SK-N-SH (cell line): ENCODE data around the gene CIT. TPM values are rescaled to one million over a fixed set of nuclear protein-coding genes. Genes with fewer than 3 reads are reported as not detected.

Experiments used
- CTCF ChIA-PET: fragments of 300-600, 350-600 bp; formaldehyde crosslinking; extraction: SDS; loops from one replicate; lab custom pipeline; 2021; lab: Yijun Ruan, JAX
- POLR2A ChIA-PET: fragments of 350-600 bp; sonication (Branson Sonifier 250); formaldehyde crosslinking; extraction: SDS; loops from one replicate; lab custom pipeline; 2020; ENCODE audit warnings: antibody characterized with exemption, inconsistent platforms; lab: Yijun Ruan, JAX
- DNase-seq: peaks from one replicate; pipeline ENCODE4 v3.0.0; 2012
- H2AFZ ChIP-seq: fragments of 200-600 bp; sonication (generic); 2 replicates; pipeline ENCODE4 v1.8.1; 2016; ENCODE audit warnings: antibody characterized with exemption, mild to moderate bottlenecking, low read depth
- H3F3A ChIP-seq: fragments of 200-600 bp; sonication (generic); replicated peaks from 2 replicates; pipeline ENCODE3; 2016; ENCODE audit warnings: antibody characterized with exemption, mild to moderate bottlenecking; ENCODE audit not compliant: insufficient read depth
- H3K27ac ChIP-seq, 2 experiments: fragments of 200-500 bp in 1 of 2; fragments of 200-600 bp in 1 of 2; sonication (Bioruptor generic) in 1 of 2; sonication (generic), shearing (Covaris generic) in 1 of 2; 2 replicates each; pipeline versions ENCODE4 v1.5.1 to v1.6.1; 2014 to 2016; ENCODE audit warnings: low read depth in 2 of 2, inconsistent platforms in 1 of 2, low read length in 1 of 2, mild to moderate bottlenecking in 1 of 2, mixed read lengths in 1 of 2
- H3K27me3 ChIP-seq: fragments of 200-600 bp; sonication (generic), shearing (Covaris generic); 2 replicates; pipeline ENCODE4 v1.6.1; 2016; ENCODE audit warnings: mixed run types; ENCODE audit not compliant: insufficient read depth
- H3K36me3 ChIP-seq, 2 experiments: fragments of 200-500 bp in 1 of 2; fragments of 200-600 bp in 1 of 2; sonication (Bioruptor generic) in 1 of 2; sonication (generic) in 1 of 2; replicated peaks in 1 of 2; 2 replicates each; pipeline versions ENCODE3 to v1.5.1; 2014 to 2016; ENCODE audit warnings: low read length in 1 of 2, mild to moderate bottlenecking in 1 of 2; ENCODE audit not compliant: insufficient read depth in 2 of 2, control insufficient read depth in 1 of 2
- H3K4me1 ChIP-seq, 2 experiments: fragments of 200-500 bp in 1 of 2; fragments of 200-600 bp in 1 of 2; sonication (Bioruptor generic) in 1 of 2; sonication (generic), shearing (Covaris generic) in 1 of 2; 2 replicates each; pipeline versions ENCODE4 v1.5.1 to v1.6.1; 2014 to 2016; ENCODE audit warnings: low read depth in 1 of 2, low read length in 1 of 2, mixed run types in 1 of 2; ENCODE audit not compliant: insufficient read depth in 2 of 2, control insufficient read depth in 1 of 2
- H3K4me2 ChIP-seq: fragments of 200-600 bp; sonication (generic), shearing (Covaris generic); 2 replicates; pipeline ENCODE4 v1.6.1; 2017; ENCODE audit warnings: mixed run types
- H3K4me3 ChIP-seq, 2 experiments: fragments of 200-500 bp in 1 of 2; fragments of 200-600 bp in 1 of 2; sonication (Bioruptor generic) in 1 of 2; sonication (generic), shearing (Covaris generic) in 1 of 2; 2 replicates each; pipeline versions ENCODE4 v1.5.1 to v1.8.1; 2014 to 2016; ENCODE audit warnings: low read depth in 2 of 2, inconsistent platforms in 1 of 2, low read length in 1 of 2, mild to moderate bottlenecking in 1 of 2, mixed read lengths in 1 of 2, moderate library complexity in 1 of 2
- H3K79me2 ChIP-seq: fragments of 200-600 bp; sonication (generic); 2 replicates; pipeline ENCODE4 v1.8.1; 2017; ENCODE audit warnings: mild to moderate bottlenecking; ENCODE audit not compliant: insufficient read depth
- H3K9ac ChIP-seq: fragments of 200-600 bp; sonication (generic); 2 replicates; pipeline ENCODE4 v1.6.1; 2017; ENCODE audit warnings: mixed run types
- H3K9me2 ChIP-seq: fragments of 200-600 bp; sonication (generic); 2 replicates; pipeline ENCODE4 v1.6.1; 2017; ENCODE audit warnings: mixed run types
- H3K9me3 ChIP-seq: fragments of 200-600 bp; sonication (generic); 2 replicates; pipeline ENCODE4 v1.6.1; 2017; ENCODE audit warnings: mixed run types, mild to moderate bottlenecking, moderate library complexity
- H4K20me1 ChIP-seq: fragments of 200-600 bp; sonication (generic); 2 replicates; pipeline ENCODE4 v1.6.1; 2017; ENCODE audit warnings: mild to moderate bottlenecking, mixed run types; ENCODE audit not compliant: insufficient read depth
- CHD2 ChIP-seq: fragments of 150-350 bp; IDR thresholded peaks from 2 replicates; pipeline ENCODE4 v1.6.1; 2018; ENCODE audit warnings: low read length; ENCODE audit not compliant: partially characterized antibody
- EZH2phosphoT487 ChIP-seq: fragments of 200-600 bp; sonication (generic); IDR thresholded peaks from 2 replicates; pipeline ENCODE4 v1.6.1; 2017; ENCODE audit warnings: low read depth, mixed run types, mild to moderate bottlenecking, antibody characterized with exemption, moderate library complexity, borderline replicate concordance
- FOSL2 ChIP-seq: IDR thresholded peaks from 2 replicates; pipeline ENCODE4 v1.4.0; 2012; ENCODE audit warnings: low read depth, mild to moderate bottlenecking, moderate library complexity, borderline replicate concordance
- GABPA ChIP-seq: IDR thresholded peaks from 2 replicates; pipeline ENCODE4 v1.4.0; 2012; ENCODE audit warnings: low read depth, mild to moderate bottlenecking
- JUND ChIP-seq: IDR thresholded peaks from 2 replicates; pipeline ENCODE4 v1.4.0; 2012
- MEF2A ChIP-seq: IDR thresholded peaks from 2 replicates; pipeline ENCODE4 v1.4.0; 2012; ENCODE audit warnings: low read depth, borderline replicate concordance
- NRF1 ChIP-seq: IDR thresholded peaks from 2 replicates; pipeline ENCODE4 v1.6.1; 2012; ENCODE audit warnings: low read depth, mild to moderate bottlenecking, low read length
- POLR2AphosphoS5 ChIP-seq: IDR thresholded peaks from 2 replicates; pipeline ENCODE4 v1.6.1; 2012; ENCODE audit warnings: low read depth, low read length
- RAD21 ChIP-seq: IDR thresholded peaks from 2 replicates; pipeline ENCODE4 v1.6.1; 2012; ENCODE audit warnings: mild to moderate bottlenecking, low read length
- TAF1 ChIP-seq: IDR thresholded peaks from 2 replicates; pipeline ENCODE4 v1.6.1; 2012; ENCODE audit warnings: low read depth, mild to moderate bottlenecking, low read length, moderate library complexity, borderline replicate concordance
- TEAD4 ChIP-seq: IDR thresholded peaks from 2 replicates; pipeline ENCODE4 v1.4.0; 2012; ENCODE audit warnings: mild to moderate bottlenecking, borderline replicate concordance; ENCODE audit not compliant: insufficient read depth
- USF1 ChIP-seq: IDR thresholded peaks from 2 replicates; pipeline ENCODE4 v1.4.0; 2012; ENCODE audit warnings: low read depth, borderline replicate concordance
- YY1 ChIP-seq: IDR thresholded peaks from 2 replicates; pipeline ENCODE4 v1.4.0; 2012; ENCODE audit warnings: low read depth, mild to moderate bottlenecking
- ZBTB33 ChIP-seq: IDR thresholded peaks from 2 replicates; pipeline ENCODE4 v1.4.0; 2012; ENCODE audit warnings: low read depth, borderline replicate concordance
- WGBS: methylation state at CpG from one replicate; pipeline ENCODE4 v1.1.6; 2017; ENCODE audit warnings: low lambda C conversion rate; 5-methylcytosine and 5-hydroxymethylcytosine counted together
- polyA plus RNA-seq, 3 experiments: library from polyadenylated mRNA; depleted of rRNA; stranded (reverse); fragments of >200 nt; gene quantifications; 2 replicates each; pipeline ENCODE4 v1.2.3, GENCODE V29; 2012
- TF ChIP-seq, protein P1 (sequence below): fragments of 150-350 bp; IDR thresholded peaks from 2 replicates; pipeline ENCODE4 v1.6.1; 2016; ENCODE audit warnings: mild to moderate bottlenecking, low read depth, low read length
- TF ChIP-seq, protein P2 (sequence below): fragments of 150-350 bp; IDR thresholded peaks from 2 replicates; pipeline ENCODE4 v1.6.1; 2017; ENCODE audit warnings: antibody characterized with exemption, low read length, low read depth, borderline replicate concordance

CIT gene
- polyA plus RNA-seq, 1 of the 3 experiments (the other 2 are of a cell fraction), result 7.7 TPM

- TF ChIP-seq EZH2phosphoT487 (no peak), TEAD4 (no peak), GABPA (no peak)
Observed at GRCh38 chr12:119727600-119728443, 149.3 kb downstream of the CIT start (continued).

DNA sequence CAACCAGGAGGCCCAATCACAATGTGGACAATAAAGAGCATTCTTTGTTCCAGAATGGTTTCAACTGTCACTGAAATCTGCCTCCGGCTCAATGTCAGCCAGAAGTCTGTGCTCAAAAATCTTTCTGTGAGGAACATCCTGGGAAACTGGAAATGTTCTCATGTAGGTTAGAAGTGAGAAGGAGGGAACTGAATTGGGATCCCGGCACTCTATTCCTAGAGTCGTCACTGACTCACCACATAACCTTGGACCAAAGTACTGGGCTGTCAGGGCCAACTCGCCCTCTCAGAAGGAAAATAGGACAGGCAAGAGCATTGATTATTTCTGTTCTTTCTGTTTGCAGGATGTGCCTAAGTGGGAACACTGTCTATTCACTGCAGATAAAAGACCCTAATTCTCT, 151.6 kb downstream of the CIT start:
- H3K27me3 ChIP-seq, result no peaks in the 10 kb centered on the region
- no peak for TF ChIP-seq TEAD4
- TF ChIP-seq ZBTB33, result no peak
- no peak for TF ChIP-seq JUND
- WGBS, result 84% methylated on average over 4 of the region's 4 CpGs
- H3K4me3 ChIP-seq, result no peak overlapping the region
- peaks cover 0 to 13% of the 10 kb centered on the region in 2 experiments for H3K36me3 ChIP-seq
- H3K4me1 ChIP-seq, result no peaks in the 10 kb centered on the region
- no peaks in the 10 kb centered on the region for H3K79me2 ChIP-seq
- H4K20me1 ChIP-seq, result no peaks in the 10 kb centered on the region
- POLR2A ChIA-PET, result no interaction called here
- no peak overlapping the region for H3K9ac ChIP-seq
- no peaks in the 10 kb centered on the region for H3K9me3 ChIP-seq
- H2AFZ ChIP-seq, result no peak overlapping the region
- H3K4me2 ChIP-seq, result no peak overlapping the region
- H3K9me2 ChIP-seq, result no peaks in the 10 kb centered on the region
- no peaks in the 10 kb centered on the region for H3F3A ChIP-seq
- no peak overlapping the region for H3K27ac ChIP-seq
- no peak for DNase-seq
- CTCF ChIA-PET, result no interaction called here

- no peaks in the 10 kb centered on the region for H3K9me2 ChIP-seq
- POLR2A ChIA-PET, result no interaction called here
- no peak overlapping the region for H3K27ac ChIP-seq
- H2AFZ ChIP-seq, result no peak overlapping the region
- no peaks in the 10 kb centered on the region for H3F3A ChIP-seq
- peaks cover 6 to 9% of the 10 kb centered on the region in 2 experiments for H3K36me3 ChIP-seq
- 0 out of 4 replicates have a peak, but pooled peaks cover 0 to 4% of the 10 kb centered on the region in 2 experiments for H3K4me1 ChIP-seq
- no peaks in the 10 kb centered on the region for H3K27me3 ChIP-seq
- no peaks in the 10 kb centered on the region for H3K79me2 ChIP-seq
- CTCF ChIA-PET, result no interaction called here
- no peaks in the 10 kb centered on the region for H3K9me3 ChIP-seq
- WGBS, result 94% methylated on average over 4 of the region's 4 CpGs
- no peak overlapping the region for H3K4me2 ChIP-seq
- no peak overlapping the region for H3K4me3 ChIP-seq
- no peak for DNase-seq
- no peak overlapping the region for H3K9ac ChIP-seq
- no peaks in the 10 kb centered on the region for H4K20me1 ChIP-seq
- no peak for TF ChIP-seq YY1
- TF ChIP-seq EZH2phosphoT487, result no peak
- TF ChIP-seq CHD2, result no peak
- TF ChIP-seq, protein P1, sequence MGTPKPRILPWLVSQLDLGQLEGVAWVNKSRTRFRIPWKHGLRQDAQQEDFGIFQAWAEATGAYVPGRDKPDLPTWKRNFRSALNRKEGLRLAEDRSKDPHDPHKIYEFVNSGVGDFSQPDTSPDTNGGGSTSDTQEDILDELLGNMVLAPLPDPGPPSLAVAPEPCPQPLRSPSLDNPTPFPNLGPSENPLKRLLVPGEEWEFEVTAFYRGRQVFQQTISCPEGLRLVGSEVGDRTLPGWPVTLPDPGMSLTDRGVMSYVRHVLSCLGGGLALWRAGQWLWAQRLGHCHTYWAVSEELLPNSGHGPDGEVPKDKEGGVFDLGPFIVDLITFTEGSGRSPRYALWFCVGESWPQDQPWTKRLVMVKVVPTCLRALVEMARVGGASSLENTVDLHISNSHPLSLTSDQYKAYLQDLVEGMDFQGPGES, result no peak
- no peak for TF ChIP-seq MEF2A
- no peak for TF ChIP-seq JUND
- no peak for TF ChIP-seq NRF1
- TF ChIP-seq RAD21, result no peak
- TF ChIP-seq, protein P2, sequence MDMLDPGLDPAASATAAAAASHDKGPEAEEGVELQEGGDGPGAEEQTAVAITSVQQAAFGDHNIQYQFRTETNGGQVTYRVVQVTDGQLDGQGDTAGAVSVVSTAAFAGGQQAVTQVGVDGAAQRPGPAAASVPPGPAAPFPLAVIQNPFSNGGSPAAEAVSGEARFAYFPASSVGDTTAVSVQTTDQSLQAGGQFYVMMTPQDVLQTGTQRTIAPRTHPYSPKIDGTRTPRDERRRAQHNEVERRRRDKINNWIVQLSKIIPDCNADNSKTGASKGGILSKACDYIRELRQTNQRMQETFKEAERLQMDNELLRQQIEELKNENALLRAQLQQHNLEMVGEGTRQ, result no peak
- no peak for TF ChIP-seq TEAD4
- TF ChIP-seq FOSL2, result no peak
- no peak for TF ChIP-seq ZBTB33
- no peak for TF ChIP-seq USF1
- no peak for TF ChIP-seq POLR2AphosphoS5
- TF ChIP-seq TAF1, result no peak
Observed at GRCh38 chr12:119721306-119721705, 155.8 kb downstream of the CIT start.
